ENCODE results near the gene C3orf18. TPM values are rescaled to one million over a fixed set of nuclear protein-coding genes. Genes with fewer than 3 reads are reported as not detected.

The C3orf18 gene
- total RNA-seq, 3 donors from 2014 or later, result 1.5 to 14.1 (median 2.5) TPM

DNA sequence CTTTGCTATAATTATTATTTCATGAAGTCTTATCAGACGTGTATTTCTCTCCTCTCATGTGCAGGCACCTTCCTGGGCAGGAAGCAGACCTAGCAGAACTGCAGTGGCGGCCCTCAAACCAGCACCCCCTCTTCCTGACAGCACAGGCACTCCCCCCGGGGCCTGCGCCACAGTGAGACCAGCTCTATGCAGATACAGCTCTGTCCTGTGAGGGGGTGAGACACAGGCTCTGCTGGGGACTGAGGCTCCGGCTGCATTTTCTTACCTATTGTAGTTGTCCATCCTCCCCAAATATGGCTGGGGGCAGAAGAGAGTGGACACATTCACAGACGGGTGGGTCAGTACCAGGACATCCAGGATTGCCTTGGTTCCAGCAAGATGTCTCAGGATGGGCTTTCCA, 39.0 kb upstream of the C3orf18 start:
- Histone ChIP-seq H3K36me3 (ENCODE audit: low read depth) (peaks cover 9% of the 10 kb centered on the region), H3K4me1 (ENCODE audit: low read depth) (peaks cover 62% of the 10 kb centered on the region), H3K4me3 (no peak overlapping the region), H3K9me3 (no peaks in the 10 kb centered on the region)
- intact Hi-C loops (cut with DNase I, micrococcal nuclease), result no loop called here
- DNase-seq (peak in 1 of 3 donors; percentile 68), ATAC-seq (no peak)
- TF ChIP-seq, protein P1, sequence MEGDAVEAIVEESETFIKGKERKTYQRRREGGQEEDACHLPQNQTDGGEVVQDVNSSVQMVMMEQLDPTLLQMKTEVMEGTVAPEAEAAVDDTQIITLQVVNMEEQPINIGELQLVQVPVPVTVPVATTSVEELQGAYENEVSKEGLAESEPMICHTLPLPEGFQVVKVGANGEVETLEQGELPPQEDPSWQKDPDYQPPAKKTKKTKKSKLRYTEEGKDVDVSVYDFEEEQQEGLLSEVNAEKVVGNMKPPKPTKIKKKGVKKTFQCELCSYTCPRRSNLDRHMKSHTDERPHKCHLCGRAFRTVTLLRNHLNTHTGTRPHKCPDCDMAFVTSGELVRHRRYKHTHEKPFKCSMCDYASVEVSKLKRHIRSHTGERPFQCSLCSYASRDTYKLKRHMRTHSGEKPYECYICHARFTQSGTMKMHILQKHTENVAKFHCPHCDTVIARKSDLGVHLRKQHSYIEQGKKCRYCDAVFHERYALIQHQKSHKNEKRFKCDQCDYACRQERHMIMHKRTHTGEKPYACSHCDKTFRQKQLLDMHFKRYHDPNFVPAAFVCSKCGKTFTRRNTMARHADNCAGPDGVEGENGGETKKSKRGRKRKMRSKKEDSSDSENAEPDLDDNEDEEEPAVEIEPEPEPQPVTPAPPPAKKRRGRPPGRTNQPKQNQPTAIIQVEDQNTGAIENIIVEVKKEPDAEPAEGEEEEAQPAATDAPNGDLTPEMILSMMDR (IDR thresholded peaks at IDR 0.05), result no peak

DNA sequence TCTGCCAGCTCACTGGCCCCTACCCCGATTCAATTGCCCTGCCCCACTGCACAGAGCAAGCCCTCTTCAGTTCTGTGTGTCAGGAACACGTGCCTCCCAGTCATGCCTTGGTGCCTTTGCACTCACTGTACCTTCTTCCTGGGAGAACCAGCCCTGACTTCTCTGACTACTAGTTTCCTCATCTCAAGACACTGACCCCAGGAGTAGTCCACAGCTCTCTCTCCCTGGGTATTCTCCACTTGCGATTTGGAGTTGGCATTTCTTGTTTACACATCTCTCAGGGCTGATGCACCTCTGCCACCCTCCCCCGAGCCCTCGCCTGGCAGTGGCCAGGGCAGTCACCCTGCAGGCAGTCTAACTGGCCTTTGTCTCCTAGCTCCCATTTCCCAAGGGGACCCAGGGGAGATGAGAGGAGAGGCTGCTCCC, 38.4 kb upstream of the C3orf18 start:
- TF ChIP-seq, protein P1 (IDR thresholded peaks at IDR 0.05), result no peak
- DNase-seq (no peak), ATAC-seq (no peak)
- H3K4me3 ChIP-seq, result no peak overlapping the region
- H3K9me3 ChIP-seq, result no peaks in the 10 kb centered on the region
- intact Hi-C loops (cut with DNase I, micrococcal nuclease), result no loop called here
- H3K4me1 ChIP-seq (ENCODE audit: low read depth), result peaks cover 68% of the 10 kb centered on the region
- peaks cover 9% of the 10 kb centered on the region for H3K36me3 ChIP-seq (ENCODE audit: low read depth)

DNA sequence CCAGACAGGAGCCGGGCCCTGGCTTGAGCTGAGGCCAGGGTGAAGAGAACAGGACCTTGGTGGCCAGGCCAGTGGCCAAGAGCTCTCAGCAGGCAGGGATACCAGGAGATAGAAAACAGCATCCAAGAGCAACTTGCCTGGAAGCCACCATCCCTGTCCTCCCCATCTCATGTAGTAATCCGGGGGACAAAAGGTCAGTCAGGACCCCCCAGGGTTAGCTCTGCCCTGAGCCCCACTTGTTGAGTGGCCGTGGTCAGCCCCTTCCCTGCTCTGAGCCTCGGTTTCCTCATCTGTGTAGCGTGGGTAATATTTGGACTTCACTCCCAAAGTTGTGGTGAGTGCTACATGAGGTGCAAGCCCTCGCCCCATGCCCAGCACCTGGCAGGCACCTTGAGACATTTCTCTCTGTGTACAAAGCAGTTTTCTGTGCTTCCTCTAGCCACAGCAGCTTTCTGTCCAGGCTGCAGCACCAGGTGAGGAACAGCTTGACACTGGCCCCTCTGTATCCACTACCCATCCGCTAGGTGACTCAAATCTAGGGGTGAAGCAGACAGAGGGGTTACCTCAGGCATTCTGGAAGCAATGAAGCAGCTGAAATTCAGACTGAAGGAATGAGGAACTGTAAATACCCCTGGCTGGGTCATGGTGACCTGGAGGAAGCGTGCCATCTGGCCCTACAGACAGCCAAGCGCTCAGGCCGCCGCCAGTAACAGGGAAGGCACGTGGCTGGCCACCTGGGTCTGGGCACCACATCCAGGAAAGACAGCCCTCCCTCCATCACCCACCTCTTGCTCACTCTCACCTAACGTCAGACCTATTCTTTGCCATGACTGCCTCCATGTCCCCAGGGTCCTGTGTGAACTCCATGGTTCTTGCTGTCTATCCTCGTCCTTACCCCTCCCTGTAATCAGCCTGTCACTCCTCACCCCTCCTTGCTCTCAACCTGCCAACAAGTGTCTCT, 37.4 kb upstream of the C3orf18 start:
- Histone ChIP-seq H3K36me3 (ENCODE audit: low read depth) (peaks cover 9% of the 10 kb centered on the region), H3K4me1 (ENCODE audit: low read depth) (peaks cover 71% of the 10 kb centered on the region), H3K4me3 (no peak overlapping the region), H3K9me3 (no peaks in the 10 kb centered on the region)
- no peak for ATAC-seq
- DNase-seq, result peak in 2 of 3 donors; percentile 54 to 69
- intact Hi-C loops (cut with DNase I, micrococcal nuclease), result no loop called here
- TF ChIP-seq, protein P1 (IDR thresholded peaks at IDR 0.05), result no peak

DNA sequence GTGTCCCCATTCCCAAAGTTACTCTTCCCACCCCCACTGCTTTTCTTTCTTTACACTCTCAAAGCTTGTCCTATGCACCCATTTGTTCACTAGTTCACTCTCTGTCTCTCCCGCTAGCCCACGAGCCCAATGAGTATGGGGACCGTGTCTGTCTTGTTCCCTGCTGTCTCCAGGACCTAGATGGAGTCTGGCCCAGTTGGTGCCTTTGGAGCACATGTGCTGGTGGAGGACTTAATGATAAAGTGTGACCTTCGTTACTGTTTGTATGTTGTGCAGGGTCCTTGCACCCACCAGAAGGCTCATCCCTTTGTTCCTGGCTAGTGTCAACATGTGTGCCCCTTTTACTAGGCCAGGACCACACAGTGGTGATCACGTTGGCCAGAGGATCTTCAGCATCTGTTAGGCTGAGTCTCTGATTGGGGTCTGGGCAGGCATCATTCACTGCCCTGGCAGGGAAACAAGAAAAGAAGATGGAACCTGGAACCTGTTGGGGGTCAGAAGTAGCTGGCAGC, 36.6 kb upstream of the C3orf18 start:
- Histone ChIP-seq H3K4me1 (ENCODE audit: low read depth) (peaks cover 66% of the 10 kb centered on the region), H3K36me3 (ENCODE audit: low read depth) (peaks cover 9% of the 10 kb centered on the region), H3K4me3 (no peak overlapping the region), H3K9me3 (no peaks in the 10 kb centered on the region)
- intact Hi-C loops (cut with DNase I, micrococcal nuclease), result no loop called here
- no peak for DNase-seq
- no peak for ATAC-seq
- TF ChIP-seq, protein P1 (IDR thresholded peaks at IDR 0.05), result no peak

DNA sequence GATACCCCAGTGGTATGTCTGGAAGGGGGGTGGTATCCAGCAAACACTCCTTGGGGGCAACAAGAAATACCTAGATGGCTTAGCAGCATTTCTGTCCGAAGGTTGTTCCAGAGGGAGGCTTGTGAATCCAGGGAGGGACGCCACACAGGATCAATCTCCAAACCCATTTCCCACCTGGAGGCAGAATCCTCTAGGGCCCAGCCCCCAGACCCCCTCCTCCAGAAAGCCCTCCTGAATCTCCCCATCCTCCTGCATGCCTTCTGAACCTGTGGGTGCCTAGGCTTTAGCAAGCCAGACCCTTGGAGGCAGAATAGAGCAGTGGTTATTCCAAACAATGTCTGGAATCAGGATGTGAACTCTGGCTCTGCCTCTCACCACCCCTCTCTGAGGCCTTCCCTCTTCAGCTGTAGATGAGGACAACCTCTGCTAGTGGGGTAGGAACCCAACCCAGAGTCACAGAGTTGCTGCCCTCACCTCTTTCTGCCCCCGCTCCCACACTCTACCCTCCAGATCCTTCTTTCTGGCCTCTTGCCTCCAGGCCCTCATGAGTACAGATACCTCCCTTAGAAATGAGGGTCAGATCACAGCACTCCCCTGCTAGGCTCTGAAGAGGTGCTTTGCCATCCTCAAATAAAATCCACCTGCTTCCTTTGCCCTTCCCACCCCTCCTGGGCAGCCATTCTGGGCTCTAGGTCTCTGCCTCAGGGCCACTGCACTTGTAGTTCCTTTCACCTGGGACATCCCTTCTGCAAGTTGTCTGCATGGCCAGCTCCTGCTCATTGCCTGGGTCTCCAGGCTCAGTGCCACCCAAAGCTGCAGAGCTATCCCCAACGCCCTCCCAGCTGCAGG, 35.9 kb upstream of the C3orf18 start:
- Histone ChIP-seq H3K4me1 (ENCODE audit: low read depth) (peaks cover 61% of the 10 kb centered on the region), H3K4me3 (no peak overlapping the region), H3K9me3 (no peaks in the 10 kb centered on the region), H3K36me3 (ENCODE audit: low read depth) (peaks cover 9% of the 10 kb centered on the region)
- no peak for DNase-seq
- TF ChIP-seq, protein P1 (IDR thresholded peaks at IDR 0.05), result no peak
- intact Hi-C loops (cut with DNase I, micrococcal nuclease), result no loop called here
- ATAC-seq, result no peak
